ENCODE results near the gene EPHA6.
"Not testable (repeated sequence)": the region's sequence is repeated elsewhere in the genome, so short reads cannot be mapped to it uniquely, and the experiment has no call there.

EPHA6 gene

DNA sequence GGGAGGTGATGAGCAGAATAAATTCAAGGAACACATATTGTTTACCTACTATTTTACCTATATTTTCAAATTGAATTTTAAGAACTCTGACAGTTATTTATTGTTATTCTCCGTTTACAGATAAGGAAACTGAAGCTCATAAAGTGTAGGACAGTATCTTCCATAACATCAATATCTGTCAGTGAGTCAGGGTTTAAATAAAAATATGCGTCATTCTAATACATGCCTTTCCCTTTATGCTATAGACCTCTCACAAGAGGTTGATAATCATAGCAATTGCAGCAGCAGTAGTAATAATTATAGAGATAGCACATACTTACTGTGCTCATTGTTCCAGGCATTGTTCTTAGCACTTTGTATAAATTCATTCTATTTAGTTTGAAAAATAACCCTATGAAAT lies 101.1 kb downstream of the EPHA6 start:
- DNase-seq (ENCODE audit: low read depth in 2 of 2): no peak

DNA sequence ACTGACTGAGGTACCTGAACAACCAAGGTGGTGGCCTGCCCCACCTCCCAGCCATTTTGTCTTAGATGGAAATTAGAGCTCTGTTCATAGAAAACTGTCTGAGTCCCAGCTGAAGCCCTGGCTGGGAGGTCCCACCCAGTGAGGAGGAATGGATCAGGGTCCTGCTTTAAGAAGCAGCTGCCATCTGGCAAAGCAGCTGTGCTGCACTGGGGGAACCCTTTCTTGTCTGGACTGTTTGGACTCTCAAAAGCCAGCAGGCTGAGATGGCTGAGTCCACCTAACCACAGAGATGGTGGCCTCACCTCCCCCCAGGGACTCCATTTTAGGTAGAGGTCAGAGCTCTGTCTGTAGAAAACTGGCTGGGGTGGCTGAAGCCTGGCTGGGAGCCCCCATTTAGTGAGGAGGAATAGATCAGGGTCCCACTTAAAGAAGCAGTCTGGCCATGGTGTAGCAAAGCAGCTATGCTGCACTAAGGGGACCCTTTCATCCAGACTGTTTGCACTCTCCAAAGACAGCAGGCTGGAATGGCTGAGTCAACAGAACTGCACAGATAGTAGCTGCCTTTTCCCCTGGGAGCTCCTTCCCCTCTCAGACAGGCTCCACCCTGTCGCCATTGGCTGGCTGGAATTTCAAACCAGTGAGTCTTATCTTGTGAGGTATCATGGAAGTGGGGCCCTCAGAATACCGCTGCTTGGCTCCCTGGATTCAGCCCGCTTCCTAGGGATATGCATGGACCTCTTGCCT lies 116.9 kb downstream of the EPHA6 start:
- DNase-seq (ENCODE audit: low read depth in 2 of 2): no peak

DNA sequence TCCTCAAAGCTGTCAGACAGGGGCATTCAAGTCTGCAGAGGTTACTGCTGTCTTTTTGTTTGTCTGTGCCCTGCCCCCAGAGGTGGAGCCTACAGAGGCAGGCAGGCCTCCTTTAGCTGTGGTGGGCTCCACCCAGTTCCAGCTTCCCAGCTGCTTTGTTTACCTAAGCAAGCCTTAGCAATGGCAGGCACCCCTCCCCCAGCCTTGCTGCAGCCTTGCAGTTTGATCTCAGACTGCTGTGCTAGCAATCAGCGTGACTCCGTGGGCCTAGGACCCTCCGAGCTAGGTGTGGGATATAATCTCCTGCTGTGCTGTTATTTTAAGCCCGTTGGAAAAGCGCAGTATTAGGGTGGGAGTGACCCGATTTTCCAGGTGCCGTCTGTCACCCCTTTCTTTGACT lies 127.7 kb downstream of the EPHA6 start:
- not testable (repeated sequence) for DNase-seq (ENCODE audit: low read depth in 2 of 2)

DNA sequence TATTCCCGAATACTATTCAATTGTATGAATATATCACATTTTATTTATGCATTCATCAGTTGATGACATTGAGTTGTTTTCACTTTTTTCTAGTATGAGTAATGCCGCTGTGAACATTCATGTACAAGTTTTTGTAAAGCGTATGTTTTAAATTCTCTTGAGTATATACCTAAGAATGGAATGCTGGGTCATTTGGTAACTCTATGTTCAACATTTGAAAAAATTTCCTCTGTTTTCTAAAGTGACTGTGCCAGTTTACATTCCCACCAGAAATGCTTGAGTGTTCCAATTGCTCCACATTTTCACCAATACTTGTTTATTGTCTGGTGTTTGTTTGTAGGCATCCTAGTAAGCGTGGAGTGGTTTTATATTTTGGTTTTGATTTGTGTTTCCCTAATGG lies 144.5 kb downstream of the EPHA6 start:
- DNase-seq (ENCODE audit: low read depth in 2 of 2): no peak

DNA sequence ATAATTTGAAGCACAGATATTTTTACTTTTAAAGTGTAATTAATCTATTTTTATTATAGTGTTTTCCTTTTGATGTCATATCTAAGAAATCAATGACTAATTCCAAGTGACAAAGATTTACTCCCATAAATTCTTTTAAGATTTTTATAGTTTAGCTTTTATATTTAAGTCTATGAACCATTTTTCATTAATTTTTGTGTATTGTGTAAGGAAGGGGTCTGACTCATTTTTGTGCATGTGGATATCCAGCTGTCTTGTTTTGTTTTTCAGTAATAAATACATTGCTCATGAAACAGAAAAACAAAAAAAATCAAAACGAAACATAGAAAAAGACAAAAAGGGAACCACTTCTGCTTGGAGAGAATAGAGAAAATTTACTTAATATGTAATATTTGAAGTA lies 145.1 kb downstream of the EPHA6 start:
- no peak for DNase-seq (ENCODE audit: low read depth in 2 of 2)

DNA sequence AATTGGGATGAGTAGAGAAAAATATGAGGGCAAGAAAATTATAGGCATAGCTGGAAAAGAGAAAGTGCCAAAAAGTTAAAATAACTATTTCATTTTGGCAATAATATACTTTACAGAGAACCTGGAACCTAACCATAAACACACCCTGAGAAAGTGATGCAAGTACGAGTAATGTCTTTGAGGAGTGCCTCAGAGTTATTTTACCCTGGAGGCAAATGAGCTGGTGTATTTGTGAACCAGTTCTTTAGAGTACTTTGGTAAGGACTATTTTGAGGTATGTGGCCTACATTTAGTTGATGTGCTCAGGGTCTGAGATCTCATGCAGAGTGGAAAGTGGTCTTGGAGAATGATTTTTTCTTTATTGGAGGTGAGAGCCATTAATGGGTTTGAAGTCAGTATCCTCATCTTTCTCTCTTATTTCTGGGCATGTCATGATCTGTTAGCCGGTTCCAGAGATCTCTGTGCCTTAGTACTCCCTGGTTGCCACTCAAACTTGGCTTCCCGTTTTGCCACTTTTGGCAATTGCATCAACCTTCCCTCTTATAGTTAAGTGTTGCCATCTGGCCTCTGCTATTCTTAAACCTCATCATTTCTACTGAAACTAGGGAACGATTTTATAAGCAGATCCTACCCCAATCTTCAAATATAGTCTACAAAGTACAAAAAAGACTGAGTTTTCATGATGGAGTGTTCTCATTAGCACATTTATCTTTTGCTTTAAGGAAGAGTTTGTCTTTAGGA lies 145.7 kb downstream of the EPHA6 start:
- DNase-seq (ENCODE audit: low read depth in 2 of 2): no peak

DNA sequence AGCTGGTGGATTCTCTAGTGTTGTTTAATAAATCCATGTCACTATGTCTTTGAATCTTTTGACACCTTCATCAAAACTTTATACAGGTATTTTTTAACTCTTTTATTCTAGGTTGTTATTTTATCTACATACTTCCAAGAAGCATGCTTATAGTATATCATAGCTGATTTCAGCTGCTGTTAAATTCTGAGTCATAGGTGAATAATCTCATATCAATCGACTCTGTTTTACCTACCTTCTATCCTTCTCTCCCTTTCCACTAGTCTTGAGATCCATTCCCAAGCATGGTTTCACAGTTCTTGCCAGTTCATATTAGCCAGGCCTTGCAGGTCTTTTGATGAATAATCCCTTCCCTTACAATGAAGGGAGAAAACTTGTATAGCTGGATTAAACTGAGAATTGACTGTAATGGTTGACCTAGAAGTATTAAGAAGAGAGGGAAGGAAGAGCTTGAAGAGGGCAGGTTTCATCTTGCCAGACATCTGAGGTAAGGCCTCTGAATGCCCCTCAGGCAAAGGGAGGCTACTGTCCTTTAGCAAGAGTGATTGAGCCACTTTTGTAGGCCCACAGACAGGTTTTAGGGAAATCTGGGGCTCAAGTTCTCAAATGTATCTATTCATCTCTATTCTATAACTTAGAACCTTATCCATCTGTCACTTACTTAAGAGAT lies 146.4 kb downstream of the EPHA6 start:
- no peak for DNase-seq (ENCODE audit: low read depth in 2 of 2)

DNA sequence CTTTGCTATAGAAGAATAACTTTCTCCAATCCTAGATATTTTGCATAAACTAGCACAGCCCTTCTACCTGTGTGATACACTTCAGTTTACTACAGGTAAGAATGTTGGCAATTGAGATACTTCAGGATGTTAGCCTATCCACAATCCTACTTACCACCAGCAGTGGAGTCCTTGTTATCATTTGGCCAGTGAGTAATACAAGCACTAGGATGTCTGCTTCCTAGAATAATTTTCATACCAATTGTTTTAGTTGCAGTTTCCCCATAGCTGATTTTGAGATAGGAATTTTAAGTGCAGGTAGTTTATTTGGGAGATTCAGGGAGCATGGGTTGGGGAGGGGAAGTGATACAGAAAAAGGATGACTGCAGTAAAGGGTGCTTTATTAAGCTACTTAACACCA lies 147.2 kb downstream of the EPHA6 start:
- no peak for DNase-seq (ENCODE audit: low read depth in 2 of 2)

DNA sequence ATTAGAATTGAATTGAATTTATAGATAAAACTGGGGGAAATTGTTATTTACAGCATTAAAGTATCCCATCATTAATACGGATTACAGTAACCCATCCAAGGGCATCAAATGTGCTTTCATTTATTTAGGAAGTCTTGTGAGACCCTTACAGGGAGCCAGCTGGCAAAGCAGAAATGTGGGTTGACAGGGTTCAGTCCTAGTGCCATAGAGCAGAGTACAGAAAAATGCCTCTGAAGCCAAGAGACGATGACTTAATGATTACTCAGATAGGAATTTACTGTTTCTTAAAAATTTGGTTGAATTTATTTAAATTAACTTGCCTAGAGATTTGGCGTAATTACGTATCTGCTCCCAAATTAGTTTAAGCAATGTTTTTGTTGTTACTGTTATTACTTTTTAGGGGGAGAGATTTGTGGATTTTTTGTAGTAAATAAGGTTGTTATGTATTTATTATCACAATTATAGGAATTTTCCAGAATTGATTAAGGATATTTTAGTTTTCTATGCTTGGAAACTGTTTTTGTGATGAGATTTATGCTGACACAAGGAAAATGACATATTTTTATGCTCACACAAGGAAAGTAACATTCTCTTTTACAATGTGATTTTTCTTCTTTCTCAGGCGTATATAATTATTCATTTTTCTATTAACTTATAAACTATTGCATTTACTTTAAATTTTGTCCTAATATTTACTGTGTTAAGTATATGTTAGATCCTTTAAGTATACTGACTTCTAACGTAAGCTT lies 152.0 kb downstream of the EPHA6 start:
- no peak for DNase-seq (ENCODE audit: low read depth in 2 of 2)

DNA sequence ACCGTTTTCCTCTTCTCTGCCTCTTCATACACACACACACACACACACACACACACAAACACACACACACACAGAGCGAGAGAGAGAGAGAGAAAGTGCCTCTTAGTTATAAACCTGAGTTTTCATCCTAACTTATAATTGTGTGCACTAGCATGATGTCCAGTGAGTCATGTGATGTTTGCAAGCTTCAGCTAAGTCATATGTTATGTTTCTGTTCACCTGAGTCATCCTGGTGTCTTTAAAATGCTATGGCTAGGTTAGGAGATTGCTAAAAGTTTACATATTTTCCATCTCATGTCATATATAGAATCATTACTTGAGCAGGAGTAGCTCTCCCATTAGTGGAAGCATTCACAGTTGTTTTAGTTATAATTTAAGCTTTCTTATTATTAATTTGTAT lies 155.8 kb downstream of the EPHA6 start:
- no peak for DNase-seq (ENCODE audit: low read depth in 2 of 2)

DNA sequence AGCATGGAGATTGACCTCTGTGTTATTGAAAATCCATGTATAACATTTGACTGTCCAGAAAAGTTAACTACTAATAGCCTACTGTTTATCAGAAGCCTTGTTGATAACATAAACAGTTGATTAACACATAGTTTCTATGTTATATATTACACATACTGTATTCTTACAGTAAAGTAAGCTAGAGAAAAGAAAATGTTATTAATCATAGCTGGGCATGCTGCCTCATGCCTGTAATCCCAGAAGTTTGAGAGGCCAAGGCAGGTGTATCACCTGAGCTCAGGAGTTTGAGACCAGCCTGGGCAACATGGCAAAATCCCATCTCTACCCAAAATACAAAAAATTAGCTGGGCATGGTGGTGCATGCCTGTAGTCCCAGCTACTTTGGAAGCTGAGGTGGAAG lies 163.3 kb downstream of the EPHA6 start:
- no peak for DNase-seq (ENCODE audit: low read depth in 2 of 2)

DNA sequence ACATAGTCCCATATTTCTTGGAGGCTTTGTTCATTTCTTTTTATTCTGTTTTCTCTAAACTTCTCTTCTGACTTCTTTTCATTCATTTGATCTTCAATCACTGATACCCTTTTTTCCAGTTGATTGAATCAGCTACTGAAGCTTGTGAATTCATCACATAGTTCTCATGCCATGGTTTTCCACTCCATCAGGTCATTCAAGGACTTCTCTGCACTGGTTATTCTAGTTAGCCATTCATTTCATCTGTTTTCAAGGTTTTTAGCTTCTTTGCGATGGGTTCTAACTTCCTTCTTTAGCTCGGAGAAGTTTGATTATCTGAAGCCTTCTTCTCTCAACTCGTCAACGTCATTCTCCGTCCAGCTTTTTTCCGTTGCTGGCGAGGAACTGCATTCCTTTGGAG lies 169.3 kb downstream of the EPHA6 start:
- DNase-seq (ENCODE audit: low read depth in 2 of 2): not testable (repeated sequence)

DNA sequence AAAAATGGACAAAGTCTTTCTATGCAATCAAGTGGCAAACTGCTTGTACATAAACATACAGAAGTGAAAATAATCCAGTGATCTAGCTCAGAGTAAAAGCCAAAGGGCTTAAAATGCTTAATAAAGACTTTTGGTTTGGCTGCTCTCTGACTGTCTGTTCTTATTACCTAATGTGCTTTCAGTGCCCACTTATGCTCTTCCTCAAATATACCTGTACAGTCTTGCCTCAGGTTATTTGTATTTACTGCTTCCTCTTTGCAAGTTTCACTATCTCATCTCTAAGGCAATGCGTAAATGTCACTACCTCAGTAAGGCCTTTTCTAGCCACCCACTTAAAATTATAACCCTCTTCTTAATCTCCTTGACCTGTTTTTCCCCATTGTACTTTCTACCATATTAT lies 171.8 kb downstream of the EPHA6 start:
- DNase-seq (ENCODE audit: low read depth in 2 of 2): no peak

DNA sequence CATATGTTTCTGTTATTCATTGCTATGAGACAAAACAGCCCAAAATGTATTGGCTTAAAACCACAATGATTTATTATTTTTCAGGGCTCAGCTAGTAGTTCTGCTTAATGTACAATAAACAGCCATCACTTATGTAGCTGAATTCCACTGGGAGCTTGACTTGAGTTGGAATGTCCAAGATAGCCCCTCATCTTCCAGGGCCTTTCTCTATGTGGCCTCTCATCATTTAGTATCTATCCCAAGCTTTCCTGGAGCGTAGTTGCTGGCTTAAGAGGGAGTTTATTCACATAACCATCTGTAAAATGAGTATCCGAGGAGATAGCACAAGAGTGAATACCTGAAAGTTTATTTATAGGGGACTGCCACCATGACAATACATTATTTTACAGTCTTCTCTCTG lies 176.8 kb downstream of the EPHA6 start:
- DNase-seq (ENCODE audit: low read depth in 2 of 2): no peak

DNA sequence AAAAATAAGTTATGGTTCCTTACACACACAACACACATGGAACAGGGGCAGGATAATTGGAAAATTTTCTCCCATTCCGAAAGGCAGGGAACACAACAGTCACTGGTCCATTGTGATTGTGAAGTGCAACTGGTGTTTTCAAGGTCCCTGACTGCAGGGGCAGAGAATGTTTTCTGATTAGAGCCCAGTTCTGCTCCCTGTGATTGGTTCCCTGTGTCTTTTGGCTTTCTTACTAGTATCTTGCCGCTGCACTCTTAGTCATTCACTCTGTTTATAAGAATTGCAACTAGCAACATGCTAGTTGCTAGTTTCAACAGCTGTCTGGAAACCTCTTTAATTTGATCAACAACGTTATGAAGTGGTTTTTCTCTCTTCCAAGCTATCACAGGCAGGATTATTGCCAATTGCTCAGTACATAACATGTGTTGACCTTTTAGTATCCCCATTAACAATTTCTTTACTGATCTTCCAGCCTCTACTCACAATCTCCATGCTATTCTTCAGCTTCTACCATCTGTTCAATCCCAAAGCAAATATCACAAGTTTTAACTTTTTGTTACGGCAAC lies 177.5 kb downstream of the EPHA6 start:
- no peak for DNase-seq (ENCODE audit: low read depth in 2 of 2)

DNA sequence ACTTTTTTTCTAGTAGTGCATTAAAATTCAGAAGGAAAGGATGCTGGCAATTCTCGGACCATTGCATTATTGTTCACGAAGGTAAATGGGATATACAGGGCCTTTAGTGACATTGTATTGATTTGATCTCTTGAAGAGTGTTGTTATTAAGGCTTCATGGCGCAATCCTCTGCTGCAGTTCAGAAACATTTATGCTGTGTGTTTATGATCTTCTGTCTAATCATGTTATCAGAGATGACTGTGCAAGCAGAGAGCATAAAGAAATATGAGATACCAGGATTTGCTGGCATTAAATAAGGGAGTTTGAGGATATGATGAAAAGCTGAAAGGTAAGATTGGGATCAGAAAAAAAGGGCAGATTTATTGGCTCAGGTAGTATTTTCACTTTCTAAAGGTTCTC lies 180.6 kb downstream of the EPHA6 start:
- DNase-seq (ENCODE audit: low read depth in 2 of 2): no peak

DNA sequence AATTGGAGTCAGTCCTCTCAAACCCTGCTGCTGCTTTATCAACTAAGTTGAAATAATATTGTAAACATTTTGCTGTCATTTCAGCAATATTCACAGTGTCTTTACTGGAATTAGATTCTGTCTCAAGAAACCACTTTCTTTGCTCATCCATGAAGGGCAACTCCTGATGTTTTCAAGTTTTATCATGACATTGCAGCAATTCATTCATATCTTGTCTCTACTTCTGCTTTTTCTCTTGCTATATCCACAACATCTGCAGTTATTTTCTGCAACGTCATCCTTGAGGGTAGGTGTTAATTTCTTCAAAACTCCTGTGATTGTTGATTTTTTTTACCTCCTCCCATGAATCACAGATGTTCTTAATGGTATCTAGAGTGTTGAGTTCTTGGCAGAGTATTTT lies 181.6 kb downstream of the EPHA6 start:
- DNase-seq (ENCODE audit: low read depth in 2 of 2): no peak

DNA sequence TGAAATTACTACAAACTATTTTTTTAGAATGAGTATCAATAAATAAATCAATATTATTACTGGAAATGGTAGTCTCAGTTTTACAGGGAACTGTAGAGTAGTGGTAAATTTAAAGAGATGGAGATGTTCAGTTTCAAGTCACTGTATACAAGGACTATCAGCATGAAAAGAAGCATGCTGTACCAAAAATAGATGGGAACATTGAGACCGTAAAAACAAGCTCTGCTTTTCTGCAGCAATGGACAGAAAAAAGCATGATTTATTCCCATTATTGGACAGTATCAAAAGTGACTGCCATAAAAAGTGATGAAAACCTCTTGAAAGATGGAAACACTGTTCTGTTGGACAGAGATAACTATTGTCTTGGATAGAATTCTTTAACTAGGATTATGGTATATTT lies 187.2 kb downstream of the EPHA6 start:
- no peak for DNase-seq (ENCODE audit: low read depth in 2 of 2)

DNA sequence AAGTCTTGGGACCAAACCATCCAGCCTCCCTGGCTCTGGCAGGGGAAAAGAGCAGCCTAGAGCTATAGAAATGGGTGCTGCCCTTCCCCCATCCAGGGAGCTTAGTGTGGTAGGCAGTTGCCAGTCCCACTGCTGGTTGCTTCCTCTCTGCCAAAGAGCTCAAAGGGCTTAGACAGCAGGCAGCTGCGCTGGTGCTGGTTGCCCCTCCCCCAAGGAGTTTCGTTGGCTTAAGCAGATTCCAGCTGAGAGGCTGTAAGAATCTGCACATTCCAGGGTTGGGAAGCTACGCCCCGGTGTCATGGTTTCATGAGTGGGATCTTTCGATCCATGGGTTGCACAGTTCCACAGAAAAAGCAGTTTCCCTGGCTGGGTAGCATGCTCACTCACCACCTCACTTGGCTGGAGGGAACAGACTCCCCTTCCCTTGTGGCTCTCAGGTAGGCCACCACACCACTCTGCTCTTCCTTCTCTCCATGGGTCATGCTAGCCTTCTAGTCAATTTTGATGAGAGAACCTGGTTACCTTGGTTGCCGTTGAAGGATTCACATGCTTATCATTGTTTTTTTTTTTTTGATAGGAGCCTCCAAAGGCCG lies 195.1 kb downstream of the EPHA6 start:
- no peak for DNase-seq (ENCODE audit: low read depth in 2 of 2)

DNA sequence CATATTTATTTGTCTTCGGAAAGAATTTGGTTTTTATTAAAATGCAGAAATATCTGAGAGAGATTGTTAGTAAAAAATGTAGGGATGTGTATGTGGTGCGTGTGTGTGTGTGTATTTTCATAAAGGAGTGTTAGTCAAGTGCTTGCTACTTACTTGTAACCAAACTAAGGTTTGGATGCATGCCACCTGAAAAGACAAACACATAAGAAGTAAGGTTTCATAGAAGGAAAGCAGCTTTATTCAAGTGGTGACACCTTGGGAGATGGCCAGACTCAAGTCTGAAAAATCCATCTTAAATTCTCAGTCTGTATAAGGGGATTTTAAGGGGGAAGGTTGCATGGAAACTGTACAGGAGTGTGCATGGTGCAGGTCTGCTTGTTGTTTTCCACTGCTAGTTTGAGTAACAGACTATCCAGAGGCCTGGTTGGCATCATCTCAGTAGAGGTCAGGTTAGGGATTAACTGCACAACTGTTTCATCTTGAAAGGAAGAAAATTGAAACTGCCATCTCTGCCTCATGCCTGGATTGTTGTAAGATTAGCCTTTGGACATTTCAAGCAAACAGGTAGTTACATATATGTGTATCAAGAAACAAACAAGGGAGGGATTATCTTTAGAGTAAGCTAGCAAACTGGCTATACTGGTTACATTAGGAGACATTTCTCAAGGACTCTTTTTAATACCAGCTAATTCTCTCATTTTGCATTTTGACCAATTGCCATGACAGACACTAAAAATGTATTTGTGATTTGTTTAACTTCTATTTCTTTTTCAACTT lies 196.7 kb downstream of the EPHA6 start:
- no peak for DNase-seq (ENCODE audit: low read depth in 2 of 2)

DNA sequence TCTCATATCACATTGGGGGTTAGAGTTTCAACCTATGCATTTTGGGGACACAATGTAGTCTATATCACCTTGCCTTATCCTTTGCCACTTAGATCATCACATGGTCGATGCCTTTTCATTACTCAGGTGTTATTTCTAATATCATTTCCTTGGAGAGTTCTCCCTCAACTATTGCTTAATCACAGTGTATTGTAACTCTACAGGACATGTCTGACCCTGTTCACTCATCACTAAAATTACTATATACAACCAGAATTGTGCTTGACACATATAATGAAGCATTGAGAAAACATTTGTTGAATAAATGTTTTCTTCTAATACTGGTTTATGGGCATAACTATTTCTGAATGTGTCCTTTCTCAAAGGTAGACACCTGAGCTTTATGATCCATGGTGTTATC lies 207.4 kb downstream of the EPHA6 start:
- DNase-seq (ENCODE audit: low read depth in 2 of 2): no peak

All from stimulated activated CD8-positive, alpha-beta memory T cell treated with anti-CD3 and anti-CD28 coated beads, Interleukin-15, amount 100 ng/mL, for 48 hours (primary cell).